Cardiac septum (tissue), 1 donor: ENCODE measurements around the gene HSPB9. TPM values are rescaled to one million over a fixed set of nuclear protein-coding genes. Genes with fewer than 3 reads are reported as not detected.
"Not testable (repeated sequence)": the region's sequence is repeated elsewhere in the genome, so short reads cannot be mapped to it uniquely, and the experiment has no call there.

Experiments
- DNase-seq: peaks from one replicate; pipeline ENCODE4 v3.0.0-alpha.2; 2020; ENCODE audit warnings: low spot score
- intact Hi-C: fragments of 100-400 bp; cut with DNase I; formaldehyde crosslinking; loops from one replicate; pipeline ENCODE4 v1.14.0; 2022
- total RNA-seq: library from RNA; stranded (reverse); fragmentation: NEBNext Ultra II Directional; extraction: Animal tissue kit (Norgen Biotek cat#: 25700); gene quantifications from one replicate; pipeline ENCODE4 v1.2.1, GENCODE V29; 2021
- donor health status: DM: no; HTN: no; CAD: no.

HSPB9 gene
- total RNA-seq, 1 donor from 2014 or later, result not detected

DNA sequence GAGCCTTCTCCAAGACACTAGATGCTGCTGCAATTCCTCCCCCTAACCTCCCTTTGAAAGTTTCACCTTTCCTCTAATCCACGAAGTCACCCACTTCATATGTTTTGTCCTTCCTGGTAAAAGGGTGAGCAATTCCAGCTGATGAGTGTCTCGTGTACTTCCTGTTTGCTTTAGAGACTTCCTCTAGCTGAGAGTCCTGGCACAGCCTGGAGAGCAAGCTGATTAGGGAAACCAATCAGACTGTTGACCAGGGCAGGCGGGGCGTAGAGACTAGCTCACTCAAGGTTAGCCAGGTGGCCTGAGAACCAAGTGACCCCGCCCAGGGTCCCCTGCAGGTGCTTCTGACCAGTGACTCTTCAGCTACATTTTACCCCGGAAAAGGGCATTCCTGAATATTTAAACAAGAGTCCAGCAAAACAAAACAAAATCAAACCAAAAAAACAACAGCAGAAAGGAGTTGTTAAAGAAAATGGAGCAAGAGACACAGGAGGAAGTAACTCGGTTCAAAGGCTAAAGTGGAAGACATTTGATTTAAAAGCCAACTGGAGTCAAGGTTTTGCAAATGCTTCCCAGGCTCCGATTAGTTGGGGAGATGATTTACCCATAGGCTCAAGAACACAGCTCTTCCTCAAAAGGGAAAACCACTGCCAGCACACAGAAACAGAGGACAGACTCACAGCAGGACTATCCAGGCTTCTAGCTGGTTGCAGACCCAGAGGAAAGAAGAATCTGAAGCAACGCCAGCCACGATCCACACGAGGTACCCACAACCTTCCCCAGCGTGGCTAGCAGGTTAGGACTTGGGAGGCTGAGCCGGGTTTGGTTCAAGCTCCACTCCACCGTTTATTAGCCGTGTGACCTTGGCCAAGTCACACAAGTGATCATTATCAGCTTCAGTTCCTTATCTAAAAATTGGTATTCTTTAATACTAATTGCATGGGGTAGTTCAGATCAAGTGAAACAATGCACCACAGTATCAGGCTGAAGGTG lies 13.4 kb downstream of the HSPB9 start:
- DNase-seq, result peak; percentile 82
- intact Hi-C loops, result no loop called here

DNA sequence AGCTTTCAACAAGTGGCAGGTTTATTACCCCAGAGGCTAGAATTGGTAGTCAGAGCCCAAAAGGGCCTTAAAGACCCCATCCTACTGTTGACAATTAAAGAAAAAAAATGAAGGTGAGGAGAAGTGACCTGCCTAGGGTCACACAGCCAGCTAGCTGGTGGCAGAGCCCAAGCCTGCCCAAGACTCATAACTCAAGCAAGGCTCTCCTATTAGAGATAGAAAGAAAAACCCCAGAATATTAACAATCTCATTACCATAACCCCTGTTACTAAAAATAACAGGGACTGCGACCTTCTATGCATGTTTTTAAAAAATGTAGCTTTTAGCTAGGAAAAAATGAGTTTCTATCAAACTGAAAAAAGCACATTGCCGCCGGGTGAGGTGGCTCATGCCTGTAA lies 14.0 kb downstream of the HSPB9 start:
- intact Hi-C loops, result no loop called here
- no peak for DNase-seq

DNA sequence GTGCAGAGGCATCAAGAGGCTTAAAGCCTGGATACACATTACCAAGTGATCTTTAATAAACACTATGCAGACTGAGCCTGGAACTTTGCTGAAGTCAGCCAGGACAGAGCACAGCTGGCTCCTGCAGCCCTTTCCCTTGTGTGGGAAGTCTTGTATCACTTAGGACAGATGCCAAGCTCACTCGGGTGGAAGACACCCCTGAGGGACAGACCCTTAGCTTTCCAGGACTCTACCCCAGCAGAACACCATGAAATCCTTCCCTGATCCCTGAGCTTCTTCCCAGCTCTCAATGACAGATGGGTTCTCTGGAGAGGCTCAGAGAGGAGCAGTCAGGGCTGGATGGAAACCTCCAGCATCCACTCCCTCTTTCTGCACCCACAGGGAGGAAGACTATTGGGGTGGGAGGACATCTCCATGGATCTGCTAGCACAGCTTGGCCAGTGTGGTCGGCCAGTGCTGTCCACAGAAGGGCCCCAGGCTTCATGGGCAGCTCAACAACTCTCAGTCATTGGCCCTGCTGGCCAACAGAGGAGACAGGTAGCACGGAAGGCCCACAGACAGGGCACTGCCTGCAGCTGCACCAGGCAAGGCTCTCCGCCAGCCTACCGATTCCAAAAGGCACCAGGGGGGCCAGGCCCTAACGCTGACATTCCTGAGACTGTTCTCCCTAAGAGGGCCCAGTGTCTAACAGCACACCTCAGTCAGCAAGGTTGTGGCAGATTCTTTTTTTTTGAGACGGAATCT lies 16.3 kb downstream of the HSPB9 start:
- intact Hi-C loops, result no loop called here
- no peak for DNase-seq

DNA sequence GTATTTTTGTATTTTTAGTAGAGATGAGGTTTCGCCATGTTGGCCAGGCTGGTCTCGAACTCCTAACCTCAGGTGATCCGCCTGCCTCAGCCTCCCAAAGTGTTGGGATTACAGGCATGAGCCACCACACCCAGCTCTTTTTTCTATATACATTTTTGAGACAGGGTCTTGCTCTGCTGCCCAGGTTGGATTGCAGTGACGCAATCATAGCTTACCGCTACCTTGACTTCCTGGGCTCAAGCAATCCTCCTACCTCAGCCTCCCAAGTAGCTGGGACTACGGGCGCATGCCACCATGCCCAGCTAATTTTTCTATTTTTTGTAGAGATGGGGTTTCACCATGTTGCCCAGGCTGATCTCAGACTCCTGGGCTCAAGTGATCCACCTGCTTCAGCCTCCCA lies 18.1 kb downstream of the HSPB9 start:
- intact Hi-C loops, DNase-seq: not testable (repeated sequence)

DNA sequence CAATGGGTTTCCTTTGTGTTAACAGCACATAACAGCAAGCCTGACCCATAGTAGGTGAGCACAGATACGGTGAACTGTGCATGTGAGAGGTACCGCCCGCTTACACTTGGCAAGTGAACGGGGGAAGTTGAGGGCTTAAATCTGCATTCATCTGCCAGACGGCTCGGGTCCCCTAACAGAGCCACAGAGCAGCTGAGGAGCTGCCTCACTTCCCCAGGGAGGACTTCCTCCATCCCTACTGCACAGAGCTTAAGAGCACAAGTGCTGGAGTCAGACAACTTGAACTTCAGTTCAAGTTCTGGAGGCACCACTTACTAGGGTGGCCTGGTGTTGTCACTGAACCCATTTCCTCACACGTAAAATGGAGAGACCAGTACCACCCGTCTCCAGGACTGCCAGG lies 18.8 kb downstream of the HSPB9 start:
- intact Hi-C loops, result no loop called here

DNA sequence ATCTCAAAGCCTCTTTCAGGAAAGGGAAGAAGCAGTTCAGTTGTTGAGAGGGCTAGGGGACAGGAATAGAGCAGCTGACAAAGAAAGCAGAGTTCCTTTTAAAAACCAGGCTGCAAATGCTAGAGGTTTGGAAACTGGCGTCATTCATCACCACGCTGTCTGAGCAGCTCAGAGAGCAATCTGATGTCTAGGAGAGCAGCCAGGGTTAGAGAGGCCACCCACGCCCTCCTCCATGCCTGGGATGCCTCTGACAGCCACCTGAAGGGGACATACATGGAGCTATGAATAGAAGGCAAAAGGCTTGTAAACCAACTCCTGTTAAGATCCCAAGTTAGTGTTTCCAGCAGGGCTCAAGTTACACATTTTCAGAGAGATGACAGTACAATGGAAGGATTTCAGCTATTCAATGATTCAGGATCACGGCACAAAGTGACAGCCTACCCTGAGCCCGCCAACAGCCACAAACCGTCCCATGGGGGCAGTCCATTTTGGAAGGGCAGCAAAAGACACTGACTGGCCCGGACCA lies 19.8 kb downstream of the HSPB9 start:
- intact Hi-C loops, result no loop called here
- no peak for DNase-seq

More for the DNA sequence above, 18.8 kb downstream of the HSPB9 start:
- no peak for DNase-seq

DNA sequence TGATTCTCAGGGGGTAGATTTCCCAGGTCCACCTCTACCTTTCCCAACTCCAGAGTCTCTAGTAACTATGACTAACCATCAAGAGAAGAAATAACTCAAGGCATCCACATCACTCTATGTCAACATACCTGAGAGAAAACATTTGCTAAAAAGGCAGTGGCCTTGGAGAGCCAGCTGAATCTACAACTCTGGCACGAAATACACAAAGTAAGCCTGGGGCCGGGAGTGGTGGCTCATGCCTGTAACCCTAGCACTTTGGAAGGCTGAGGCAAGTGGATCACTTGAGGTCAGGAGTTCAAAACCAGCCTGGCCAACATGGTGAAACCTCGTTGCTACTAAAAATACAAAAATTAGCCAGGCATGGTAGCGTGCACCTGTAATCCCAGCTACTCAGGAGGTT lies 20.5 kb downstream of the HSPB9 start:
- DNase-seq, intact Hi-C loops: not testable (repeated sequence)

DNA sequence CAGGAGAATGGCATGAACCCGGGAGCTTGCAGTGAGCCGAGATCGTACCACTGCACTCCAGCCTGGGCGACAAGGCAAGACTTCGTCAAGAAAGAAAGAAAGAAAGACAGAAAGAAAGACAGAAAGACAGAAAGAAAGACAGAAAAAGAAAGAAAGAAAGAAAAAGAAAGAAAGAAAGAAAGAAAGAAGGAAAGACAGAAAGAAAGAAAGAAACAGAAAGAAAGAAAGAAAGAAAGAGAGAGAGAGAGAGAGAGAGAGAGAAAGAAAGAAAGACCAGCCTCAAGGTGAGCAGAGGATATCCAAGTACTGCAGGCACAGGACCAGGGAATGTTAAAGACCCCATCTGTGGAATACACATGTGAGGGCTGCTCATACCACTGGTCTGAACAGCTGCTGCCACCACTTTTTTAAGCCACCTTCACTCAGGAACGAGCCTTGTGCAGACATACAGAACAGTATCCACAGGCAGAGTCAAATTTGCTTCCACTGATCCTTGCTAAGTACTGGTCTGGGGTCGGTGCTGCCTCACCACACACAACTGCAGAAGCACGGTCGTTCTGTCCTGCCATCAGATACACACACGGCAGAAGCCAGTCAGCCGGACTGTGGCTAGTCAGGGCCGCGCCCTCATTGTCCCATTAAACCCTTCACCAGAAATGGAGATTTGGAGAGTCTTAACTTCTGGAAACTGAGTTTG lies 24.5 kb downstream of the HSPB9 start:
- no peak for DNase-seq
- intact Hi-C loops, result no loop called here

DNA sequence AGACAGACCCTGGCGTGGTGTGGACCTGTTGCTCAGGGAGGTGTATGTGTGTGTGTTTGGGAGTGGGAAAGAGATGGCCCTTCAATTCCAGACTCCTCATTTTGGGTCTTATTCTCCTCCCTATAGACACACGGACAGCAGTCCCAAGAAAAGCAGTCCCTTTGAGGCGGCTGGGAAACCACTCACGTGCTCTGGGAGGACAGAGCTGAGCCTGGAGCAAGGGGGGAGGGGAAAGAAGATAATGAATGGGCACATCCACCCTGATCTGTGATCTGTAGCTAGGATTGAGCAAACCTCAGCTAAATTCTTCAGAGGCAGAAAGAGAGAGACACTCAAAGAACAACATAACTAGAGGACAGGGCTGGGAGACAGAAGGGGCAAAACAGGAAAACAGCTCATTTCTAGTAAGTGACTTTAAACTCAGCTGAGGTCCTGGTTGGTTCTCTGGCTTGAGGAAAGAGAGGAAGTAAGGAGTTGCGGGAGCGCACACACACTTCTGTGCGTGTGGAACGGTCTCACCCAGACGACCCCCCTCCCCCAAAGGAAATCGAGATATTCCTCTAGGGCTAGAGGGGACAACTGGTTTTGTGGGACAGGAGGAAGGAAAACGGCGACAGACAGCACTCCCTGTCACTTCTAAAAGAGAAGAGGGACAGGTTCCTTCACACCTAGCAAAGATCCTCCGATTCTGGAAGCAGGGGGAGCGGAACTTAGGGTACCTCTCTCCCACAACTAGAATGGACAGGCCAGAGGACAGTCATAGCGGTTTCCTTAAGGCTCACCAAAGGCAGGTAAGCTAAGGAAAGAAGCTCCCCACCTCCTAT lies 31.5 kb downstream of the HSPB9 start:
- no peak for DNase-seq
- intact Hi-C loops, result loop anchor here (10.0 kb wide), 1 partner anchor 841 kb away; the partner anchor contains the start of gene RPL27

DNA sequence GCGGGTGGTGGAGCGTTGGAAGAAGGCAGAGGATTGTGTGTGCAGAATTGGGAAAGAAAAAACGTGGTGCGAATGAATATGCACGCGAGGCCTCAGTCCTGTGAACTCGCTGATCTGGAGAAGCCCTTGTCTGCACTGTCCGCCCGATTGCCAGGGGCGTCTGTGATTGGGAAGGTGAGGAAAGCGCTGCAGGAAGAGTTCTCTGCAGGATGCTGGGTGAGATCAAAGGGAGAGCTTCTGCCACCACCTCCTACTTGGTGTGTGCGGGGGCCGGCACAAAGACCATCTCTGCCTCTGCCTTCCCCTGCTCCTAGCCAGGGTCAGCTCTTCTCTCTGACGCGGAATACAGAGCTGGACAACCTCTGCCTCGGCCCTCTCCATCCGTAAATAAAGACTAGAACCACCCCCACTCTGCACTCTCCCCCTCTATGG lies 33.0 kb downstream of the HSPB9 start:
- intact Hi-C loops, result loop anchor here (10.0 kb wide), 1 partner anchor 839 kb away; the partner anchor contains the start of gene RPL27
- DNase-seq, result no peak

DNA sequence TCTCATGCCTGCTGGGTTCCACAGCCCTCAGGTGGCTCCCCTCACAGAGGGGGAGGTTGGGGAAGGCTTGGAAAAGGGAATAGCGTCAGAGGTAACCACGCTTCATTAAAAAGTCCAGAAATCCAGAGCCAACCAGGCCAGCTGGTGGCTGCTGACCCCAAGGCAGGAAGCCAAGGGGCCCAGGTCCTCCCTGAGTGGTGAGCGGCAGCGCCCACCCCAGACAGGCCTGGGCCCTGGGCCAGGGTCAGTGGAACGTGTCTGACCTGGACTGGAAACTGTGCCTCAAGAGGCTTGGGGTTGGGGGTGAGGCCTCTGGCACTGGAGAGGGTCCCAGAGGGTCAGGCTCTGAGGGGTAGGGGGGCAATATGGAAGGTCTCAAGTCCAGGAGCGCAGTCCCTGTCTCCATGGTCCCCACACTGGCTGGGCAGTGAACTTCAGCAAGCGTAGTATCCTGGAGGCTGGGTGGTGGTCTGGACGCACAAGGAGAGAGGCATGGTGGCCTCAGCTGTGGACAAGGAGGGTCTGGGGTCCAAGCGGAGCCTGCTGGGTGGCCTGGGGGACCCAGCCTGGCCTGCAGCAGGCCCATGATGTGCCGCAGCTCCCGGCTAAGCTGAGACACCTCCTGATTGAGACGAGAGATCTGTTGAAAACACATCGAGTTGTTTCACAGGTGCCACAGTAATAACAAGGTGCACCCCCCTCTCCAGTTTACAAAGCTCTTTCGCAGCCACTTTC lies 37.4 kb downstream of the HSPB9 start:
- intact Hi-C loops, result loop anchor here (10.0 kb wide), 1 partner anchor 835 kb away; the partner anchor contains the start of gene RPL27
- no peak for DNase-seq

DNA sequence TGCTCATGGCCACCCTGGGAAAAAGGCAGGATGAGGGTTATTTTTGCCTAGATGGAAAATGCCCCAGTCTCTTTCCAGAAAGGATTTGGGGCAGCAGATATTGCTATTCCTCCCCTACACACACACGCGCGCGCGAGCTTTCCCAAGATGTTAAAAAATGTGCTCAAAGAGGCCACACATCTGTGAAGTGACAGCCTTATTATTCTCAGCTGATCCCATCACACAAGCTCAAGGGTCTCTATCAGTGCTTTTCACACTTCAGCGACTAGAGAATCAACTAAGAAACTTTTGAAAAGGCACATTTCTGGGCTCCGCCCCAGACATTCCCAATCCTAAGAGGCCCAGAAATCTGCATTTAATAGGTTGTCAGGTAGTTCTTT lies 37.9 kb downstream of the HSPB9 start:
- intact Hi-C loops, result no loop called here
- DNase-seq, result no peak

DNA sequence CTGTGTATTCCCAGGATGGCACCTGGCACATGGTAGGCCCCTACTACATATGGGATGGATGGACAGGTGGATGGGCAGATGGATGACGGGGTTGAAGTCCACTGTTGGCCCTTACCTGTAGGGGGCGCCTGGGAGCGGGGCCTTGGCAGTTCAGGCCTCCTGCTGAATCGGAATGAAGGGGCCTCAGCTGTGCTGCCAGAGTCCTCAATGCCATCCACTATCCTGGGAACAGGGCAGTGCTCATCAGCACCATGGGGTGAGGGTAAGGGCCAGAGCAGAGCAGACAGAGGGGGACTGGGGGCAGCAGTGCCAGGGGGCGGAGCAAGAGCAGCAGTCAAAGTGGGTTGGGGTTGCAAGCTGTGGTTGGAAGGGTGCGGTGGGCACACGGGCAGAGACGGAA lies 40.5 kb downstream of the HSPB9 start:
- DNase-seq, result no peak
- intact Hi-C loops, result no loop called here

DNA sequence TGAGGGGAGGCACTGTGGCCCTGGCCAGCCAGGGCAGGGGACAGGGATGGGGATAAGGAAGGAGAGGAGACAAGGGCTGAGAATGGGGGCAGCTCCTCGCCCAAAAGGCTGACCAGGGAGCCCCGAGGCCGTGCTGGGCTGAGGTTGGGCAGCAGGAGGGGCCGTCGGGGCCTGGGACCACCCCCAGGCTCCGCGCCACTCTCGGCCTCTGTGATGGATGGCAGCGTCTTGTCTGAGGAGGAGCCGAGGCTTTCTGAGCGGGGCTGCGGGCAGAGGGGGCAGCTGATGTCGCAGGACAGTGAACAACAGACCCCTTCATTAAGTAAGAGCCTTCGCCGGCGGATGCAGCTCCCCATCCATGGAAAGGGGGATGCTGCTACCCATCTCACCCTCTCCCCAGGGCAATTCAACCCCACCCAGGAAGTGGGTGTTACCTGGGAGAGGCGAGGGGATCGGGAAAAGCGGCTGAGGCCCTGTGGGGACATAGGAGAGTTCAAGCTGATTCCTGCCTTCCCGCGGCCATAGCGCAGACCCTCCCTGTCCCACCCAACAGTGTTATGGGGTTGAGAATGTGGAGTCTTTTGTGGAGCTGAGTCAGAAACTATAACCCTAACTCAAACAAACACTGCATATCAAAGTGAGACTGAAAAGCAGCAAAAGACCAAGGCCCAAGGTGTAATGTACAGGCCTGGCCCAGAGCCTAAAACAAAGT lies 41.2 kb downstream of the HSPB9 start:
- DNase-seq, result no peak
- intact Hi-C loops, result no loop called here

DNA sequence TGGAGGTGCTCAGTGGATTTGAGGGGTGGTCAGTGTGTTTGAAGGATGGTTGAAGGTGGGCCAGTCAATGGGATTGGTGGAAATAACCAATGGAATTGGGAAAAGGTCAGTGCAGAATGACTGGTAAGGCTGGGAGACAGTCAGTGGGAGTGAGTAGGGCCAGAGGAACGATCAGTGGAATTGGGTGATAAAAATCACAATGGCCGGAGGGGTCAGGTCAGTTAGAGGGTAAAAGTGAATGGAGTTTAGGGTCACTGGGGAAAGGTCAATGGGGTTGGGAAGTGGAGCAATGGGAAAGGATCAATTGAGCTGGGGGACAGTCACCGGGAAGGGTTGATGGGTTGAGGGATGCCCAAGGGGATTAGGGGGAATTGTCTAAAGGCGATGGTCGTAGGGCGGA lies 43.1 kb downstream of the HSPB9 start:
- intact Hi-C loops, result no loop called here
- DNase-seq, result no peak

DNA sequence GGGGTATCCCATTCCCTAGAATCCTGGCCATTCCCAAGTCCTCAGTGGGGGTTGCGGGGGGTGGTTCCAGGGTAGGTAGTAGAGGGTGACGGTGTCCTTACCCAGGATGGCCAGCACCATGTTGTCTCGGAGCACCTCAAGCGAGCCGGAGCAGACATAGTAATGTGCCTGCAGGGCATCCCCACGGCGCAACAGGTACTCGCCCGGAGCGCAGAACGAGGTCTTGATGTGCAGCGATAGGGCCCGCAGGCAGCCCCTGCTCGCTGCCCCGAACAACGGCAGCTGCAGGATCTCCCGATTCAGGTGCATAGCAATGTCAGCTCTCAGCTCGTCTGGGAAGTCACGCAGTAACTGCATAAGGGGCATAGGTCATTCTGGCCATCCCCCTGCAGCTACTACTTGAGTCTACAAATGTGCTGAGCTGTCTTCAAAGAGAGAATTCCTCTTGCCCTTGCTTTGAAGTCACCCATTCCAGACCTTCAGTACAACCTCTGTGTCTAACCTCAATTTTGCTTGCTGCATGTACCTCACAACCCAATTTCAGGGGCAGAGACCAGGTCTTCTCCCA lies 43.7 kb downstream of the HSPB9 start:
- intact Hi-C loops, result no loop called here
- no peak for DNase-seq

DNA sequence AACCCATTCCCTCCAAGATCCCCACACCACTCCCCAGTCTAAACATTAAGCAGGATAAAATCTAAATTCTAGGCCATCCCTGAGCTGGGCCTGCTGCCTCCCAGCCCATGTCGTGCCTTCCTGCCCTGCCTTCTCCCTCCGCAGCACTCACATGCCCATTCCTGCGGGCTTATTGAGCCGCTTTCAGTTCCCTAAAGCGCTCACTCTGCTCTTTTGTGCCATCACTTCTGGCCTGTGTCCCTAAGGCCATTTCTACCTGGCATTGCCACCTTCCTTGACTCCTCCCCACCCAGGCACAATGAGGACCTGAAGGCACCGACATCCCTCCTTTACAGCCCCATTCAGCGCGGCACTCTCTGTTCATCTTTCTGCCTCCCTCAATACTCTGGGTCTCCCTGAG lies 45.2 kb downstream of the HSPB9 start:
- DNase-seq, result no peak
- intact Hi-C loops, result no loop called here
